ENCODE results near the gene TTC28. TPM values are rescaled to one million over a fixed set of nuclear protein-coding genes. Genes with fewer than 3 reads are reported as not detected.
"Not testable (repeated sequence)": the region's sequence is repeated elsewhere in the genome, so short reads cannot be mapped to it uniquely, and the experiment has no call there.

The TTC28 gene
- polyA plus RNA-seq, 4 donors, result 28.9 to 32.9 (median 31.0) TPM

DNA sequence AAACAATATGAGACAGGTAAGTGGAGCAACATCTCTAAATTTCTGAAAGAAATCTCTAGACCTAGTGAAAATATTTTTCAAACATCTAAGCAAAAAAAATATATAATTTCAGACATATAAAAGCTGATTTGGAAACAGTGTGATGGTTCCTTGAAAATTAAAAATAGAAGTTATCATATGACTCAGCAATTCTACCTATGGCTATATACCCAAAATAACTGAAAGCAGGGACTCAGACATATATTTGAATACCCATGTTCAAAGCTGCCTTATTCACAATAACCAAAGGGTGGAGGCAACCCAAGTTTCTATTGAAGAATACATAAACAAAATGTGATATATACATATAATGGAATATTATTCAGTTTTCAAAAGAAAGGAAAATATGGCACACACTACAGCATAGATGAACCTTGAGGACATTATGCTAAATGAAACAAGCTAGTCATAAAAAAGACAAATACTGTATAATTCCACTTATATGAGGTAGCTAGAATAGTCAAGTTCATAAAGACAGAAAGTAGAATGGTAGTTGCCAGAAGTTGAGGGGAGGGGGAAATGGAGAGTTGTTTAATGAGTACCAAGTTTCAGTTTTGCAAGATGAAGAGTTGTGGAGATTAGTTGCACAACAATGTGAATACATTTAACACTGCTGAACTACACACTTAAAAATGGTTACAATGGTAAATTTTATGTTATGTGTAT, 300.4 kb downstream of the TTC28 start:
- DNase-seq (ENCODE audit: low read depth in 4 of 4, low spot score in 3 of 4), result no peak

DNA sequence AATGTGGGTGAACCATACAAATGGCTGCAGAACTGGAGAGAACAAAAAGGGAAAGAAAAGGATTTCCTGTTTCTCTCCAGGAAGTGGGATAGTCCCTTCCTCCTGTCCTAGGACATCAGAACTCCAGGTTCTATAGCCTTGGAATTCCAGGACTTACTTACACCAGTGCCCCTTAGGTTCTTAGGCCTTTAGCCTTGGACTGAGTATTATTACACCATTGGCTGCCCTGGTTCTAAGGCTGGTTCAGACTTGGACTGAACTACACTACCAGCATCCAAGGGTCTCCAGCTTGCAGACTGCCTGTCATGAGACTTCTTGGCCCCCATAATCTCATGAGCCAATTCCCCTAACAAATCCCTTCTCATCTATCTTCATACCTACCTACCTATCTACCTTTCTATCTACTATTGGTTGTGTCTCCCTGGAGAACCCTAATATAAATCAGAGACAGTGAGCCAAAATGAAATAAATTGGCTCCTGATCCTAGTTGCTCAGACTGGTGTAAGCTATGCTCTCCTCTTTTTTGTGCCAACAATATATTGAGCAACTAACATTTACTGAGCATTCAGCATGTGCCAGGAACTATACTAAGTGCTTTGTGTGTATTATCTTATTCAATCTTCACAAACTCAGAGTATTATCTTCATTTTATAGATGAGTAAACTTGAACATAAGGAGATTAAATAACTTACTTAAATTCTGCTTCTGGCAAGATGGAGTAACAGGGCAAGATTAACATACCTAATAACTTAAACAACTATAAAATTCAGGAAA, 303.7 kb downstream of the TTC28 start:
- DNase-seq (ENCODE audit: low read depth in 4 of 4, low spot score in 3 of 4), result no peak

DNA sequence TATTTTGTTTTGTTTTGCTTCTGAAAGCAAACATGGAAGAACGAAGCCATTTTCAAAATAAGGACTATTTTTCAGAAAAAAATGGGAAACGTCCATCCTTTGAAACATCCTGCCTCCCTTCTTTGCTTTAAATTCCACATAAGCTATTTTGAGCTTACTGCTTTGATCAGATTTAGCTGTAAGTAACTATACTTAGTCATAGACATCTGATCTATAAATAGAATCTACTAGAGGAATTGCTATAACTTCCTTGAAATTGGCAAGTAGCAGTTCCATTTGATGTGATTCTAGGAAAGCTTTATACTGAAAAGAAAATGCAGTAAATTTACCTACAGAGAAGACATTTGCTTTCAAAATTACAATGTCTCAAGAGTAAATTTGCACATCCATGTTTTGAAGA, 305.8 kb downstream of the TTC28 start:
- DNase-seq (ENCODE audit: low read depth in 4 of 4, low spot score in 3 of 4), result no peak

DNA sequence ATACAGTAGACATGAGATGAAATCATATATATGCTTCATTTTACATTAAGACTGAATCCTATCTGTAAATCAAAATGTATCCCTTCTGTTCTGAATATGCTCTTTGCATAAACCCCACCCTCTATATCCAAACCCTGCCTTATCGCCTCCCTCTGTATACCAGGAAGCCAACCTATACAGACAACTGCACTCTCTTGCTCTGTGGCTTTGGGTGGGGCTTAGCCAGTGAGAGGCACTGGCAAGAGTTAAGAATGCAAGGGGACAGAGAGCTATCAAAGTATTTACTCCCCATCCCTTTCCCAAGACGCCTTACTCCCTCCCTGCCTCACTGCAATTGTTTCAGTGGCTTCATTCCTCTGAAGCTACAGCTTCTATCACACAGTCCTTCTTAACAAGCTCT, 309.8 kb downstream of the TTC28 start:
- DNase-seq (ENCODE audit: low read depth in 4 of 4, low spot score in 3 of 4), result no peak

DNA sequence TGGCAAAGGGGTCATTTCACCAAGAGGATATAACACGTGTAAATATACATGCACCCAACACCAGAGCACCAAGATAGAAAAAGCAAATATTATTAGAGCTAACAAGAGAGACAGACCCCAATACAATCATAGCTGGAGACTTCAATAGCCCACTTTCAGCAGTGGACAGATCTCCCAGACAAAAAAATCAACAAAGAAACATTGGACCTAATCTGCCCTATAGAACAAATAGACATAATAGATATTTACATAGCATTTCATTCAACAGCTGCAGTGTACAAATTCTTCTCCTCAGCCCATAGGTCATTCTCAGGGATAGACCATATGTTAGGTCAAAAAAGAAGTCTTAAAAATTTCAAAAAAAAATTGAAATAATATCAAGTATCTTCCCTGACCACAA, 312.8 kb downstream of the TTC28 start:
- no peak for DNase-seq (ENCODE audit: low read depth in 4 of 4, low spot score in 3 of 4)

DNA sequence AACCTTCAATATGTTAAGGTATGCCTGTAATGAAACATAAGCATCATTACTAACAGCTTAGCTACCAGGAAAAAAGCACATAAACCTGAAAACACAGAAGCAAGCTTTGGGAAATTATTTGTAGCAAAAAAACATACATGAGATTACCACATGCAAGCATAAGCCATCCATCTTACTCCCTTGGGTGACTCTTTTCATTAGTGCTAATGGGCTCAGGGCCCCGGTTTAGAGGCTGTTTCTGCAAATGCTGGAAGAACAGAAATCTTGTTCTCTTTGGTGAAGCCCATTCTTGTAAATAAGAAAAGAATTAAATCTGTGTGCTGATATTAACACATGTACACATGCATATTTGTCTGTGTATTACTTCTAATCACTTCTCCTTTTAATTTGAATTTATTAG, 314.3 kb downstream of the TTC28 start:
- DNase-seq (ENCODE audit: low read depth in 4 of 4, low spot score in 3 of 4), result no peak

DNA sequence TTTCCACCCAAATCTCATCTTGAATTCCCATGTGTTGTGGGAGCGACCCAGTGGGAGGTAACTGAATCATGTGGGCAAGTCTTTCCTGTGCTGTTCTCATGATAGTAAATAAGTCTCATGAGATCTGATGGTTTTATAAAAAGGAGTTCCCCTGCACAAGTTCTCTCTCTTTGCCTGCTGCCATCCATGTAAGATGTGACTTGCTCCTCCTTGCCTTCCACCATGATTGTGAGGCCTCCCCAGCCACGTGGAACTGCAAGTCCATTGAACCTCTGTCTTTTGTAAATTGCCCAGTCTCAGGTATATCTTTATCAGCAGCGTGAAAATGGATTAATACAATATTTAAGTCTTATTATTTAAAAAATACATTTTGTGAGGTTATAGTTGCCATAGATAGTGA, 315.5 kb downstream of the TTC28 start:
- DNase-seq (ENCODE audit: low read depth in 4 of 4, low spot score in 3 of 4), result not testable (repeated sequence)

DNA sequence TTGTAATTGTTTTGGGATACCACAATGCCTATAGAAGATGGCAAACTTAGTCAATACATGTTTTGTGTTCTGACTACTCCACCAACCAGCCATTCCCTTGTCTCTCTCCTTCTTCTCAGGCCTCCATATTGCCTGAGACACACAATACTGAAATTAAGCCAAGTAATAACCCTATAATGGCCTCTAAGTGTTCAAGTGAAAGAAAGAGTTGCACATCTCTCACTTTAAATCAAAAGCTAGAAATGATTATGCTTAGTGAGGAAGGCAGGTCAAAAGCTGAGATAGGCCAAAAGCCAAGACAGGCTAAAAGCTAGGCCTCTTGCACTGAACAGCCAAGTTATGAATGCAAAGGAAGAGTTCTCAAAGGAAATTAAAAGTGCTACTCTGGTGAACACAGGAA, 318.7 kb downstream of the TTC28 start:
- no peak for DNase-seq (ENCODE audit: low read depth in 4 of 4, low spot score in 3 of 4)

DNA sequence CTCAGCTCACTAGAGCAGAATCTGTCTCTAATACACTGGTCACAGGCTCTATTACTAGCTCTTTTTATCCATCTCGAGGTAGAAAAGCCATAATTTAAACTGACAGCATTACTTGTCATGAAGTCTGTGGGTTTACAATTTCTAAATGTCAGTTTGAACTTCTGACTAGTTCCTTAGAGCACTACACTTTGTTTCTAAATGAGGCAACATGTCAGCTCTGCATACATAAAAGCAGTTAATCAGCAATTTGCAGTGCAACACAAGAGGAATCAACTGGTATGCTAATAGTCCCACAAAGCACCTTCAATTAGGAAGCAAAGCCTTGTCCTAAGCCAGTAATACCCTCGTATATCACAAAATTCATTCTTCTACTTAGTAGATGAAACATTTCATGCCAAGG, 321.3 kb downstream of the TTC28 start:
- no peak for DNase-seq (ENCODE audit: low read depth in 4 of 4, low spot score in 3 of 4)

DNA sequence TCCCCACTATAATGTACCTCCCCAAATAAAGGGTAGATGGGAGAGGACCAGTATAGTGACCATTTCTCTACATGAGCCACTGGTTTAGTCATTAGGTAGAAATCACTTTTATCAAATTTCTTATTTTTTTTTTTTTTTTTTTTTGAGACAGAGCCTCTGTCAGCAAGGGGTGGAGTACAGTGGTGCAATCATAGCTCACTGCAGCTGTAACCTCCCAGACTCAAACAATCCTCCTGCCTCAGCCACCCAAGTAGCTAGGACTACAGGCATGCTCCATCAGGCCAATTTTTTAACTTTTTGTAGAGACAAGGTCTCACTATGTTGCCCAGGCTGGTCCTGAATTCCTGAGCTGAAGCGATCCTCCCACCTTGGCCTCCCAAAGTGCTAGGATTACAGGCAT, 322.4 kb downstream of the TTC28 start:
- DNase-seq (ENCODE audit: low read depth in 4 of 4, low spot score in 3 of 4), result no peak

DNA sequence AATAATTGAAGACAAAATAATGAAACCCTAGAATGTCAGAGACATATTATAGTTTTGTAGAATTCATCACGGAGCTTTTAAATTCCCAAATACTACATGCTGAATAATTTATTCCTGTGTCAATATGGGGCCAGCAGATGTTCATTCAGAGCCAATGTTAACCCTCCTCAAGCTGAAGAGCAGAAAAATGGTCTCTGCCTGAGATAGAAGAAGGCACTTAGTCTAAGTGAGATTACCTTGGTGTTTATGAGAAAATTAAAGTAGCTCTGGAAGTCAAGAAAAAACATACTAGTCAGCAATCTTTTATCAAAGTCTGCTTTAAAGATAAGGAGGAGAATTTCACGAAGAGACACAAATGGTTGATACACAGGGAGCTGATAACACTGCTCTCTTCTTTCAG, 328.2 kb downstream of the TTC28 start:
- DNase-seq (ENCODE audit: low read depth in 4 of 4, low spot score in 3 of 4), result no peak

DNA sequence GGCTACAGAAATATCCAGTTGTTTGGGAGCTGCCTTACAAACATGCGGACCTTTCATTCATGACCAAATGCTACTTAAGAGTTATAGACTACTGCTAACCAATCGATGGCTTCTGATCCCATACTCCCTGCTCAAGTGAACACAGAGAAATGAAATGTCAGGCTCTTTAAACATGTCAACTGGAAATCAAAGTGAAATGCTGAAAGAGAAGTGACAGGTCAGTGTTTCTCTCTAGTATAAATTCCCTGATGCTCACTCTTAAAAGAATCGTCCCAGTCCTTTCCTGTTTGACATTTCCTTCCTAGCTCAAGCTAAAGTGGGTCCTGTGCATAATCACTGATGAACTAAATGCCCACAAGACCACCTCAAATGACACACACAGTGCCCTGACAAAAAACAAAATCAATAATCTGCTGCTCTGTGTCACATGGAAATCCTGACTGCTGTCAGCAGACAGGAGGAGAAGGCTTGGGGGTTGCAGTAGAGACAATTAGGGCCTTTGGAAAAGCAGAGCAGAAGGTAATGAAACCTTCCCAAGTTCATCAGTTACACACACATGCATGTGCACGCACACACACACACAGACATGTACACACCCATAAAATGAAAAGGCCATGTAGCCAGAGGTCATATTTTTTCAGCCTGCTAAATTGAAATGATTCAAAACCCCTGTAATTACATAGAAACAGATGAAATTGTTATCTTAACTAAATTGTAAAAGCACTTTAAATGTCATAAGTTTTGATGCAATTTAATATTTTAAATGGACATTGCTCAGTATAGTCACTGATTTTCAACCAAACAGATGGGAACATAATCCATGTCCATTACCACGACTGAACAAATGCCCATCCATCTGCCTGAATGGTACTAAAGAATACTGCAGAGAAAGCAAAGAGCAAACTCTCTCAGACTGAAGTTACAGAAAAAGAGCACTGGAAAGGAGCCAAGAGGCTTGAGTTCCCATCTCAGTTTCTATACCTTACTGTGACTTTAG, 330.7 kb downstream of the TTC28 start:
- no peak for DNase-seq (ENCODE audit: low read depth in 4 of 4, low spot score in 3 of 4)

DNA sequence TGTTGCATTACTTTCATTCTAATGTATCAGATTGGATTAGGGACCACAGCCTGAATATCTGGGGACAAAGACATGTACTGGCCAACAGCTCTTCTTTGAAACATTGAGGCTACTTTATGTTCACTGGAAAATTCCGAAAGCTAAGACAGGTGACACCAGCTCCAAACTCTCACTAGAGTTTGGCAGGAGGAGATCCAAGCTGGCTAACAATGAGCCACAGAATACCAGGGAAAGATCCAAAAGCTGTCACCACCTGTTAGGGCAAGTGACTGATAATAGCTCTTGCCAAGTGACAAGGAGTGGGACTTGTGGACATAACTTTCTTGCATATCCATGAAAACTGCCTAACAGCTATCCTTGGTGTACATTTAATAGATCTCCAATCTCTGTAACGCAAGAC, 333.3 kb downstream of the TTC28 start:
- no peak for DNase-seq (ENCODE audit: low read depth in 4 of 4, low spot score in 3 of 4)

DNA sequence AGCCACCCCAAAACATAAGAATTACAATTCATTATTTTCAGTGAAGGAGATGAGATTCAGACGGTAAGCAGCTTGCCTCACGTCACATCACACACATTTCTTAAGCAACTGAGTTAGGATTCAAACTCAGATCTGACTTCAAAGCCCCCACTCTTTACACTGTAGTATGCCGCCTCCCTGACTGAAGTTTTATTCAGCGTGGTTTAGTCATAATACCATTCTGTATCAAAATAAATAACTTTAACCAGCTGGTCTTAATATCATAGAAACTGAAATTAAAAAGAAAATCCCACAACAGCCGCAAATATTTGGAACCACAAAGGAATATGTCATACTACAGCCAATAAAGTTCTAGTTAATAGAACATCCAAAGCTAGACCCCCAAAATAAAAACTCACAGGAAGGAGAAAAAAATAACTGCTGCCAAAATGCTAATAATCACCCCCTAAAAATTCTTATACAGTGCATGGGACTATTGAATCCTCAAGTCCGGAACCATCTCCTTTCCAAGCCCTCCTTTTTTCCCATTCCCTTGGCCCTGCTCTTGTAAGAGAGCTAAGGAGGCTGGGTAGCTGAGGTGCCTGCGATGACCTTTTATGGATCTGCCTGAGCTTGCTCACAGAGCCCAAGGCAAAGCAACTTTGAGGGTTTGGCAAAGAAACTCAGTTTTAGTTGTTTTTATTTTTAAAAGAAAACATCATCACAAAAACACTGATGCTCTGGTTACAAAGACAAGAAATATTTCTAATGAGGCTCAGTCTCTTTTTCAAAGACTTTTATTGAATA, 334.5 kb downstream of the TTC28 start:
- no peak for DNase-seq (ENCODE audit: low read depth in 4 of 4, low spot score in 3 of 4)

DNA sequence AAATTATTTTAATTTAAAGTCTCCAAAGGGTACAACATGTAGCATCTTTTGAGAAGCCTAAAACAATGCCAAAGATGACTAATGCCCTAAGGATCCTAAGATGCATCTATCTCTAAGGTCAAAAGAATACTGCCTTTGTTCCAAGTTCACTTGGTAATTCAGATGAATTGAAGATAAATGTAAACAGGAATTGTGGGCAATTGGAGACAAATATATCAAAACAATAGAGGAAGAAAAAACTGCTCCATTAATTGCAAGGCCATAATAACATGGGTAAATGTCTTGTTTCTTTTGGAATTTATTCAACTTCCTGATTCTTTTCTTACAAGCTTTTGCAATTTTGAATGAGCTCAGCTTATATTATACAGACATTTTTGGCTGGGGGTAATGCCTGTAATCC, 338.6 kb downstream of the TTC28 start:
- no peak for DNase-seq (ENCODE audit: low read depth in 4 of 4, low spot score in 3 of 4)

DNA sequence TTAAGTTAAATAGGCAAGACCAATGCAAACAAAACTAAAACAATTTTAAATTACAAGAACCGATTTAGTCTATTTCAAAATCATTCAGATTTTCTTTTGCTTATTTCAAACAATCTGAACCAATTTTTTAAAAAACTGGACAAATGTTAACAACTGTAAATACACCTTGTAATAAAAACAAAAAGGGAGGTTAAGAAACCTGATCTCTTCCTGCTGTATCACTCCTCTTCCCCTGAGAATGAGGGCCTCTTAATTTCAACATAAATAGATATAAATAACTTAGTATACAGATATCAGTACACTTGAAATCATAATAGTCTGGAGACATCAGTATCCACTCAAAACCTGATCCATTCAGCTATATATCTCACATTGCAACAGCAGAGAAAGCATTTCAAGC, 346.6 kb downstream of the TTC28 start:
- no peak for DNase-seq (ENCODE audit: low read depth in 4 of 4, low spot score in 3 of 4)

DNA sequence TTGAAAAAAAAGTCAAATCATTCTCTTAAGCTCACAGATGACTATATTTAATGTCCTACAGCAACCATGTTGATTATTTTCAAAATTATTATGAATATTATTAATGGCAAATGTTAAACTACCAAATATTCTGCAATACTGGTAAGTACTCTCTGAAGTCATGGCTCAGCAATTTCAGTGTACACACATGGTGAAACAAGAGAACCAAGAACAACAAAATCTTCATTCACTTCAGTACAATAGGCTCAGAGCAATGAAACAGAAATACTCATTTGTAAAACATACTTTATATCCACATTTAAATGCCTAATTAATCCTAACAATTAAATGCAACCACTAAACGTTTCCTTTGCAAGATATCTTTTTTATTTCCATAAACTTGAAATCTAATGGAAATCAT, 347.2 kb downstream of the TTC28 start:
- no peak for DNase-seq (ENCODE audit: low read depth in 4 of 4, low spot score in 3 of 4)

DNA sequence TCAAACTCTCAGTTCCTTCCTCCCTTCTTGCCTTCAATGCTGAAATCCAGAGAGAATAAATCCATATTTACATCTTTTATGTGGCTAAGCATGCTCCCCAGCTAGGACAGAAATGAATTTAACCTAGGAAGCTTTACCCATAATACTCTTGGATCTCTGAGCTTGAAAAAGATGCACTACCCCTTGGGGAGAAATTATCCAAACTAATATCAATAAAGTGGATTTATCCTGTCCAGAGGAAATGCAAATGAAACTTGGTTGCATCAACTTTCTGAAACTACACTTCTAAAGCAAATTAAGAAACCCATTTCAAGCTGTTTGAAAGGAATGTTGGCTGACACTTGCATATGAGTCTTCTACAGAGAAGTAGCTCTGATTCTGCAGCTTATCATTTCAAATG, 347.9 kb downstream of the TTC28 start:
- no peak for DNase-seq (ENCODE audit: low read depth in 4 of 4, low spot score in 3 of 4)

DNA sequence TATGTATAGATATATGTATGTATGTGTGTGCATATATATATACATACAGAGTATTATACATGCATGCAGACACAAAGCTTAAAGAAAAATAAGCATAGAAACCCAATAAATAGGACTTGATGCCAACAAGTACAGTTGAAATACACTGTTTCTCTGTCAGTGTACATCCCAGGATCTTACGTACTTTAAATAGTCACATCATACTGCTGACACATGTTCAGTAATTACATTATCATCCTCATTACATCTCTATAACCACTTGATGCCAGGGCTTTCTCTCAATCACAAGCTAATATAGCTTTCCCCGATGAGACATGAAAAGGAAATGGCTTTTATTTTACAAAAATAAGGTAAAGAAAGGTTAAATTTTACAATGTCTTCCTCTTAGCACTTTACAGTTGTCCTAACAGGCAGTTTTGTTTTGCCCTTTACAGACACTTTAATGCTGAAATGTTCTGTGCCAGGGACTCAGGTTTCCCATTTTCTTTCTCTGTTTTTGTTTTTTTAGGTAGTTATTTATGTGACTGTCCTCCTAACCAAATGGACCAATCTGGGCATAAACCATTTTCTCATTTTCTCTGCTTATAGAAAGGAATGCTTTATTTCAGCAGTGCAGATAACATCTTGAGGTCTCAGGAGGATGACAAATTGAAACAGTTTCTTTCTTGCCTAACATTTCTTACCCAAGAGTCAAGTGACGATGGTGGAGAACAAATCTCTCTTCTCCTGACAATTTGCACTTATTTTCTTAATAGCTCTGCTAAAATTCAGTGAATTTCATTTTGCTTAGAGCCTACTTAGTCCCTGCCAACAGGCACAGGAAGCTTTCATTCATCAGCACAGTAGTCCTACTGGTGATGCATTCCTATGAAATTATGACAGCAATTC, 350.2 kb downstream of the TTC28 start:
- DNase-seq (ENCODE audit: low read depth in 4 of 4, low spot score in 3 of 4), result no peak

Data from right renal pelvis (tissue), 4 donors.